Body of pancreas (tissue), 4 donors: Measurements from ENCODE around the gene H6PD. TPM values are rescaled to one million over a fixed set of nuclear protein-coding genes. Genes with fewer than 3 reads are reported as not detected.

Experiments
- ATAC-seq: fragments of 150-250 bp; one replicate; pipeline ENCODE4 v1.9.1; 2016
- DNase-seq, 4 donors: peaks; one replicate each; pipeline ENCODE4 v3.0.0-alpha.2; 2019
- H3K27ac ChIP-seq, 4 donors: fragments of 200-600 bp; sonication (generic); 1 replicate in 3 of 4; 2 replicates in 1 of 4; pipeline versions ENCODE4 v1.5.1 to v1.6.1; 2016 to 2019; ENCODE audit warnings: mild to moderate bottlenecking in 1 of 4, mixed read lengths in 1 of 4, moderate library complexity in 1 of 4
- H3K27me3 ChIP-seq, 2 donors: fragments of 200-600 bp; sonication (generic); one replicate each; pipeline ENCODE4 v1.6.0; 2016; ENCODE audit warnings: mild to moderate bottlenecking in 1 of 2
- H3K36me3 ChIP-seq, 2 donors: fragments of 200-600 bp; sonication (generic); replicated peaks in 1 of 2; 2 replicates each; pipeline ENCODE4 v1.5.1; 2016; ENCODE audit warnings: low read depth in 2 of 2; ENCODE audit not compliant: insufficient read depth in 1 of 2
- H3K4me1 ChIP-seq: fragments of 200-600 bp; sonication (generic); one replicate; pipeline ENCODE4 v1.6.0; 2016
- H3K4me3 ChIP-seq, 2 donors: fragments of 200-600 bp; sonication (generic); 1 replicate in 1 of 2; 2 replicates in 1 of 2; pipeline ENCODE4 v1.5.1; 2016 to 2019
- H3K9me3 ChIP-seq, 3 donors: fragments of 200-600 bp; sonication (generic); 1 replicate in 2 of 3; 2 replicates in 1 of 3; pipeline ENCODE4 v1.5.1; 2016
- POLR2A ChIP-seq, 3 donors: fragments of 450-650 bp; IDR thresholded peaks; one replicate each; pipeline ENCODE4 v1.6.1; 2016; ENCODE audit warnings: antibody characterized with exemption in 3 of 3, mild to moderate bottlenecking in 2 of 3
- WGBS, 2 donors: methylation state at CpG; one replicate each; pipeline ENCODE4 v1.1.5; 2017; 5-methylcytosine and 5-hydroxymethylcytosine counted together
- intact Hi-C: fragments of 100-400 bp; cut with DNase I; formaldehyde crosslinking; loops from one replicate; pipeline ENCODE4 v1.15.1; 2023
- total RNA-seq, 2 donors: library from RNA; depleted of rRNA; stranded (reverse); fragments of >200 nt; gene quantifications; one replicate each; pipeline ENCODE4 v1.1.0, GENCODE V29; 2016
- TF ChIP-seq, protein P1 (sequence below), 7 experiments: fragments of 450-650 bp in 4 of 7; fragments of 200-600 bp in 3 of 7; sonication (generic) in 3 of 7; IDR thresholded peaks; one replicate each; pipeline ENCODE4 v1.5.1; 2016 to 2019; ENCODE audit warnings: antibody characterized with exemption in 7 of 7

H6PD gene
- total RNA-seq, 2 donors from 2014 or later = 24.1 to 35.6 TPM

DNA sequence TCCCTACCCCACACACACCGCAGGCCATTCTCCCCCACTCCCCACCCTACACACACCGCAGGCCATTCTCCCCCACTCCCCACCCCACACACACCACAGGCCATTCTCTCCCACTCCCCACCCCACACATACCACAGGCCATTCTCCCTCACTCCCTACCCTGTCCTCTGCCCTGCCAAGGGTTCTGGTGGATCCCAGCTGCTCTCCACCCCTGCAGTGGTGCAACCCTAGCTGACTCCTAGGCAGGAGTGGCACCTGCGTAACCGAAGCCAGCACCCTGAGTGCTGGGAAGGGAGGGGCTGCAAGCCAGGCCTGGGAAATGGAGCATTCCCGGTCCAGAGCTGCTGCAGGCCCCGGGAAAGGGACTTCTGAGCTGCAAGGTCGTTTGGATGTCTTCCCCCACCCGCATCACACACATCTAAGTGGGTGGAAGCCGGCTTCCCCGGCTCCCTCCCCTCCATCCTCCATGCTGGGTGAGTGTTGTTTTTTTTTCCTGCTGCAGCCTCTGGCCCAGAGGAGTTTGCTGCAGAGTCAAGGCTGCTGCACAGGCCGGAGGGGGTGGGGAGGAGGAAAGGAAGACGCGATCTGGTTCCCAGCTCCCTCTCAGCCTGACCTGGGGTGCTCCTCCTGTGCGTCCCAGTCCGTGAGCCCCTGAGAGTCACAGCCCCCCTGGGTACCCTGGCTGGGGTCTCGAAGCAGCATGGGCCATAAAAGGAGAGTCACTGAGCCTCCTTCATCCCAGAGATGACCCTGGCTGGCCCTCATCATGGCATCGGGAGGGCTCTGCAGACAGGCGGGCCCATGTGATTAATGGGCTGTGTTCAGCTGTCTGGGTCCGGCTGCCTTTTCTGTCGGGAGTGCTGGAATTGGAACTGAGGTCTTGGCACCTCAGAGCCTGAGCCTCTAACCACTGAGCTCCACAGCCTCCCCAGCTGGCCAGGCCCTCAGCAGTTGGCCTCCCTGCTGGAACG lies 16.1 kb downstream of the H6PD start:
- no peaks in the 10 kb centered on the region for H3K9me3 ChIP-seq
- H3K4me1 ChIP-seq = peaks cover 52% of the 10 kb centered on the region
- H3K4me3 ChIP-seq = no peak overlapping the region
- ATAC-seq = no peak
- peak in 2 of 4 donors; percentile 11 to 39 for DNase-seq
- TF ChIP-seq POLR2A (IDR thresholded peaks at IDR 0.05) = no peak
- TF ChIP-seq, protein P1, sequence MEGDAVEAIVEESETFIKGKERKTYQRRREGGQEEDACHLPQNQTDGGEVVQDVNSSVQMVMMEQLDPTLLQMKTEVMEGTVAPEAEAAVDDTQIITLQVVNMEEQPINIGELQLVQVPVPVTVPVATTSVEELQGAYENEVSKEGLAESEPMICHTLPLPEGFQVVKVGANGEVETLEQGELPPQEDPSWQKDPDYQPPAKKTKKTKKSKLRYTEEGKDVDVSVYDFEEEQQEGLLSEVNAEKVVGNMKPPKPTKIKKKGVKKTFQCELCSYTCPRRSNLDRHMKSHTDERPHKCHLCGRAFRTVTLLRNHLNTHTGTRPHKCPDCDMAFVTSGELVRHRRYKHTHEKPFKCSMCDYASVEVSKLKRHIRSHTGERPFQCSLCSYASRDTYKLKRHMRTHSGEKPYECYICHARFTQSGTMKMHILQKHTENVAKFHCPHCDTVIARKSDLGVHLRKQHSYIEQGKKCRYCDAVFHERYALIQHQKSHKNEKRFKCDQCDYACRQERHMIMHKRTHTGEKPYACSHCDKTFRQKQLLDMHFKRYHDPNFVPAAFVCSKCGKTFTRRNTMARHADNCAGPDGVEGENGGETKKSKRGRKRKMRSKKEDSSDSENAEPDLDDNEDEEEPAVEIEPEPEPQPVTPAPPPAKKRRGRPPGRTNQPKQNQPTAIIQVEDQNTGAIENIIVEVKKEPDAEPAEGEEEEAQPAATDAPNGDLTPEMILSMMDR (IDR thresholded peaks at IDR 0.05) = no peak
- peak overlapping the region; percentile 71 to 82 (median 76) for H3K27ac ChIP-seq
- no peaks in the 10 kb centered on the region for H3K27me3 ChIP-seq
- 52 to 54% methylated on average over 9 to 19 of the region's 21 CpGs for whole genome bisulfite sequencing, 2 donors
- no peaks in the 10 kb centered on the region for H3K36me3 ChIP-seq
- intact Hi-C loops = no loop called here

DNA sequence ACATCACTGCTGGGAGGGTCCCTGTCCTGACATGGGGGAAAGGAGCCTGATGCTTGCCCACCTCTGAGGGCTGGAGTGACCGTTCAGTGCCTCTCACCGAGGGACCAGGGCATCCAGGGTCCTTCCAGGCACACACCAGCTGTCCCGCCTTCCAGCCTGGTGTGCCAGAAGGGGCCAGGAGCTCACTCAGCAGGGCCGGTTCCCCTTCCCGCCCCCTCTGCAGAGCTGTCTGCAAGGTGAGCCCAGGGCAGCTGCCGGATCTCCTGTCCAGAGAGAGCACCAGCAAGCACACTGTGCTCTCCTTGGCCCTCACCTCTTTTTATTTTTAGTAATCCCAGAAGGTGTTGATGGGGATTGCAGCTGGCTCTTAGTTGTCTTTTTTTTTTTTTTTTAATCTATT lies 16.9 kb downstream of the H6PD start:
- H3K4me3 ChIP-seq = no peak overlapping the region
- no peaks in the 10 kb centered on the region for H3K27me3 ChIP-seq
- peak overlapping the region in 2 of 4 donors; percentile 80 to 82 for H3K27ac ChIP-seq
- TF ChIP-seq POLR2A (IDR thresholded peaks at IDR 0.05) = no peak
- TF ChIP-seq, protein P1 (IDR thresholded peaks at IDR 0.05) = no peak
- ATAC-seq (no peak), DNase-seq (peak in 1 of 4 donors; percentile 16)
- peaks cover 46% of the 10 kb centered on the region for H3K4me1 ChIP-seq
- intact Hi-C loops = no loop called here
- WGBS, 2 donors = 61 to 64% methylated on average over 5 to 6 of the region's 6 CpGs
- H3K36me3 ChIP-seq = no peaks in the 10 kb centered on the region
- no peaks in the 10 kb centered on the region for H3K9me3 ChIP-seq

DNA sequence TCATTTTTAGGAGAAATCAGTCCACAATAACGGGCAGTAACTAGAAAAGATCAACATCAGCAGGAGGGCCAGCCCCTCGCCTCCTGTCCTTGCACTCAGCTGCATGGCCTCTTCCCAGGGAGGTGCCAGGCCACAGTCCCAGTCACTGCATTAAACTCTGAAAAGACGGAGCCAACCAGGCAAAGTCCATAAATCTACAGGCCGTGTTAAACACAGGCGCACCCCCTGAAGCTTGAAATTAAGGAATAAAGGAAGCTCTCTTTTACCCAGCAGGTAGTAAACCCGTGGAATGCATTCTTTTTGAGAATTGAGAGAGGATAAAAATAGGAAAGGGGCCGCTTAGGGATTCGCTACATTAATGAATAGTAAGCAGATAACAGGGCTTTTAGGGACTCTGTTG lies 18.4 kb downstream of the H6PD start:
- Histone ChIP-seq H3K4me1 (peaks cover 40% of the 10 kb centered on the region), H3K27ac (peak overlapping the region in 1 of 4 donors; percentile 28), H3K36me3 (no peaks in the 10 kb centered on the region), H3K27me3 (no peaks in the 10 kb centered on the region), H3K4me3 (no peak overlapping the region), H3K9me3 (no peaks in the 10 kb centered on the region)
- TF ChIP-seq, protein P1 (IDR thresholded peaks at IDR 0.05) = no peak
- DNase-seq (no peak), ATAC-seq (no peak)
- intact Hi-C loops = no loop called here
- 77 to 85% methylated on average over 8 of the region's 8 CpGs for WGBS, 2 donors

DNA sequence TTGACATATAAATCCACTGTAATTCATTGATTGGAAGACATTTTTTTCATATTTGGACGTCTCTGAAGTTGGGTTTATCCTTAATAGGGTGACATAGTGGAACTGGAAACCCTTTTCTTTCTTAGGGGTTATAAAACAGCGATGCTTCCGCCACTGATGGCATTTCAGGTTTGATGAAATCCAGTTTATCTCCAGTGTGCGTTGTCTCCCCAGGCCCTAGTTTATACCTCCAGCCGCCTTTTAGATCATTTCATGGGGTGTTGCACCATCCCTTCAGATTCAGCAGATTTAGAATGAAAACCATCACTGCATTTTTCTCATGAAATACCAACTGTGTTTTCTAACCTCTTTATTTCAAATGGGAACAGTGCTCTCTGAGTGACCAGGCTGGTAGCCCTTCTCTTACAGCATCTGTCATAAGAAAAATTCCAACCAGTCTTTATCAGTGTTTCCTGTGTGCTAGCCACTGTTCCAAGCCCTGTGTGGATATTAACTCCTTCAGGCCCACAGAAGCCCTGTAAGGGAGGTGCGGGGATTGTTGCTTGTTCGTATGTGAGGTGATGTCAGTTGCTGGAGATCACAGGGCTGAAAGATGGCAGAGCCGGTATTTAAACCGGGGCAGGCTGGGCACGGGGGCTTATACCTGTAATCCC lies 19.0 kb downstream of the H6PD start:
- Histone ChIP-seq H3K9me3 (no peaks in the 10 kb centered on the region), H3K4me1 (peaks cover 36% of the 10 kb centered on the region), H3K36me3 (no peaks in the 10 kb centered on the region), H3K27me3 (no peaks in the 10 kb centered on the region), H3K4me3 (no peak overlapping the region), H3K27ac (peak overlapping the region in 2 of 4 donors; percentile 28 to 31)
- DNase-seq (no peak), ATAC-seq (no peak)
- WGBS, 2 donors = 80 to 82% methylated on average over 10 of the region's 10 CpGs
- intact Hi-C loops = no loop called here
- no peak for TF ChIP-seq POLR2A (IDR thresholded peaks at IDR 0.05)
- TF ChIP-seq, protein P1 (IDR thresholded peaks at IDR 0.05) = no peak
